Femur (tissue), 1 donor: ENCODE results near the gene CDC25A.
"Not testable (repeated sequence)": the region's sequence is repeated elsewhere in the genome, so short reads cannot be mapped to it uniquely, and the experiment has no call there.

Experiments used
- DNase-seq: peaks from one replicate; pipeline ENCODE4 v3.0.0-alpha.2; 2017

CDC25A gene

GRCh38 chr3:48188266-48189201 is at the start of gene CDC25A:
Gene CDC25A, minus strand, starts transcription at chr3:48188417. Its CDS starts 470 bp downstream, at chr3:48187947.
- peak; percentile 99 for DNase-seq

- no peak for DNase-seq
Measured at GRCh38 chr3:48236531-48236930, 48.3 kb upstream of the CDC25A start.

- no peak for DNase-seq
Measured at GRCh38 chr3:48233542-48233941, 45.3 kb upstream of the CDC25A start.

- peak; percentile 57 for DNase-seq
Measured at GRCh38 chr3:48232734-48233133, 44.5 kb upstream of the CDC25A start.

GRCh38 chr3:48232232-48232631 is 44.0 kb upstream of the CDC25A start:
- DNase-seq = no peak

- DNase-seq = no peak
Measured at GRCh38 chr3:48226939-48227338, 38.7 kb upstream of the CDC25A start.

- no peak for DNase-seq
Measured at GRCh38 chr3:48225587-48225986, 37.4 kb upstream of the CDC25A start.

GRCh38 chr3:48222616-48223513 is 34.6 kb upstream of the CDC25A start, which contains the start of gene CAMP:
Gene CAMP, plus strand, starts transcription at chr3:48223495. Its CDS starts 17 bp downstream, at chr3:48223512.
- peak; percentile 74 for DNase-seq

- no peak for DNase-seq
Measured at GRCh38 chr3:48220746-48221145, 32.5 kb upstream of the CDC25A start.

GRCh38 chr3:48219543-48219942 is 31.3 kb upstream of the CDC25A start:
- no peak for DNase-seq

- no peak for DNase-seq
Measured at GRCh38 chr3:48218537-48218936, 30.3 kb upstream of the CDC25A start.

- no peak for DNase-seq
Measured at GRCh38 chr3:48217449-48217848, 29.2 kb upstream of the CDC25A start.

- no peak for DNase-seq
Measured at GRCh38 chr3:48215876-48216275, 27.7 kb upstream of the CDC25A start.

- DNase-seq = peak; percentile 48
Measured at GRCh38 chr3:48215466-48215865, 27.2 kb upstream of the CDC25A start.

GRCh38 chr3:48215019-48215418 is 26.8 kb upstream of the CDC25A start:
- no peak for DNase-seq

- DNase-seq = no peak
Measured at GRCh38 chr3:48214225-48214624, 26.0 kb upstream of the CDC25A start.

- DNase-seq = not testable (repeated sequence)
Measured at GRCh38 chr3:48211776-48212175, 23.6 kb upstream of the CDC25A start.

- not testable (repeated sequence) for DNase-seq
Measured at GRCh38 chr3:48210534-48210933, 22.3 kb upstream of the CDC25A start.

GRCh38 chr3:48209445-48209844 is 21.2 kb upstream of the CDC25A start:
- no peak for DNase-seq

- DNase-seq = no peak
Measured at GRCh38 chr3:48208076-48208475, 19.9 kb upstream of the CDC25A start.

GRCh38 chr3:48202632-48203031 is 14.4 kb upstream of the CDC25A start:
- DNase-seq = no peak

GRCh38 chr3:48199117-48199516 is 10.9 kb upstream of the CDC25A start:
- no peak for DNase-seq

- DNase-seq = no peak
Measured at GRCh38 chr3:48196611-48197010, 8.4 kb upstream of the CDC25A start.
